ENCODE data around the gene STIMATE.

GRCh38 chr3:52912885-52913731 is 15.8 kb upstream of the STIMATE start:
- TF ChIP-seq YY1 (IDR thresholded peaks at IDR 0.05; ENCODE audit: insufficient read depth, insufficient read length) (no peak), SUZ12 (IDR thresholded peaks at IDR 0.05; ENCODE audit: extremely low read depth, insufficient read depth, insufficient read length) (no peak)

Measured in NT2/D1 (cell line).